ENCODE results near the gene LRR1.

LRR1 gene

GRCh38 chr14:49615776-49616175 is 17.0 kb downstream of the LRR1 start:
- no peak for TF ChIP-seq CTCF (IDR thresholded peaks at IDR 0.05; ENCODE audit: low read depth, low read length)
- H3K4me3 ChIP-seq (ENCODE audit: low read depth, low read length) = no peak overlapping the region

GRCh38 chr14:49617852-49618519 is 19.2 kb downstream of the LRR1 start:
- H3K4me3 ChIP-seq (ENCODE audit: low read depth, low read length) = peak overlapping the region; percentile 9; the same call in 1 of the 2 replicates
- TF ChIP-seq CTCF (IDR thresholded peaks at IDR 0.05; ENCODE audit: low read depth, low read length) = no peak

- H3K4me3 ChIP-seq (ENCODE audit: low read depth, low read length) = peak overlapping the region; percentile 96
Measured at GRCh38 chr14:49619273-49619672, 20.5 kb downstream of the LRR1 start.

GRCh38 chr14:49619730-49620129 is 21.0 kb downstream of the LRR1 start:
- TF ChIP-seq CTCF (IDR thresholded peaks at IDR 0.05; ENCODE audit: low read depth, low read length) = no peak
- H3K4me3 ChIP-seq (ENCODE audit: low read depth, low read length) = peak overlapping the region; percentile 96

- 0 out of 2 replicates have a peak, but pooled peaks have one; percentile 13 for TF ChIP-seq CTCF (IDR thresholded peaks at IDR 0.05; ENCODE audit: low read depth, low read length)
- H3K4me3 ChIP-seq (ENCODE audit: low read depth, low read length) = peak within 1 kb of the TSS; percentile 96
Measured at GRCh38 chr14:49620182-49621113, 21.7 kb downstream of the LRR1 start, which contains the start of the genes MGAT2 and RPL36AL. TSS of gene MGAT2 (plus strand) at chr14:49620799. CDS start at chr14:49621269, 470 bp downstream. TSS of gene RPL36AL (minus strand) at chr14:49620626. CDS start at chr14:49619104, 1,522 bp downstream.

- H3K4me3 ChIP-seq (ENCODE audit: low read depth, low read length) = peak overlapping the region; percentile 96
- no peak for TF ChIP-seq CTCF (IDR thresholded peaks at IDR 0.05; ENCODE audit: low read depth, low read length)
Measured at GRCh38 chr14:49621114-49621881, 22.6 kb downstream of the LRR1 start.

- TF ChIP-seq CTCF (IDR thresholded peaks at IDR 0.05; ENCODE audit: low read depth, low read length) = no peak
- H3K4me3 ChIP-seq (ENCODE audit: low read depth, low read length) = peak overlapping the region; percentile 96
Measured at GRCh38 chr14:49622022-49622607, 23.4 kb downstream of the LRR1 start.

Measured in WI38 (cell line).